Nucleus accumbens (tissue), 56 donors: ENCODE data around the gene SLC35B3.
"Not testable (repeated sequence)": the region's sequence is repeated elsewhere in the genome, so short reads cannot be mapped to it uniquely, and the experiment has no call there.

Experiments used
- DNase-seq, 56 donors: peaks; one replicate each; lab custom pipeline; 2025; lab: John Stamatoyannopoulos, UW

The SLC35B3 gene

GRCh38 chr6:8415913-8416312, 19.4 kb downstream of the SLC35B3 start:
- no peak for DNase-seq

- DNase-seq, result no peak
These were observed 20.1 kb downstream of the SLC35B3 start for GRCh38 chr6:8415280-8415679.

- no peak for DNase-seq
These were observed 20.5 kb downstream of the SLC35B3 start for GRCh38 chr6:8414844-8415243.

DNA sequence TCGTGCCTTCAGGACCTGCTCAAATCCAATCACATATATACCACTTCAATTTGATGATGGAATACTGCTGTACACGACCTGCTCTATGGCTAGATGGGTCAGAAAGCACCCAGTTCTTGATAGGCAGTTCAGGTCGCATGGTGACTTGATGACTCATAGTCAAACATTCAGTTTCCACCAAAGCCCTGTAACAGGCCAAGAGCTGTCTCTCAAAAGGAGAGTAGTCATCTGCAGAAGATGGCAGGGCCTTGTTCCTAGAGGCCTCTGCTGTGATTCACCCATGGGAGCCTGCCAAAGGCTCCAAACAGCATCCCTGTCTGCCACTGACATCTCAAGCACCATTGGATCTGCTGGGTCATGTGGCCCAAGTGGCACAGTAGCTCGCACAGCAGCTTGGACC, 29.4 kb downstream of the SLC35B3 start:
- not testable (repeated sequence) for DNase-seq

- DNase-seq, result no peak
These were observed 32.8 kb downstream of the SLC35B3 start for GRCh38 chr6:8402546-8402945.

DNA sequence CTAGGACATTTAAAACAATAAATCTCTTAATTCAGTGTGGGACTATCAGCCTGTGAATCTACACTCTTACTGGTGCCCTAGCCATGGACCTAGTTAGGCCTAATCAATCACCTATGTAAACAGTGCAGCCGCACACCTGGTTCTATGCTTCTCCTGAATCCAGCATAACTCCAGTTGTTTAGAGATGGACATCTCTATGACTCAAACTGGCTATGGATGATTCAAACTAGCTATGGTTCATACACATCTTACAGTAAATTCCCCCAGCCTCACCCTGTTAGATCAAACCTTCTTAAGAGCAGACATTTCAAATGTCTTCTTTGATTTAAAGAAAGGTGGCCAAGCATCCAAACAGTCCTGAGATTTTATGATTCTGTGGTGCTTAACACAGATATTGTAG, 34.7 kb downstream of the SLC35B3 start:
- DNase-seq, result no peak

DNA sequence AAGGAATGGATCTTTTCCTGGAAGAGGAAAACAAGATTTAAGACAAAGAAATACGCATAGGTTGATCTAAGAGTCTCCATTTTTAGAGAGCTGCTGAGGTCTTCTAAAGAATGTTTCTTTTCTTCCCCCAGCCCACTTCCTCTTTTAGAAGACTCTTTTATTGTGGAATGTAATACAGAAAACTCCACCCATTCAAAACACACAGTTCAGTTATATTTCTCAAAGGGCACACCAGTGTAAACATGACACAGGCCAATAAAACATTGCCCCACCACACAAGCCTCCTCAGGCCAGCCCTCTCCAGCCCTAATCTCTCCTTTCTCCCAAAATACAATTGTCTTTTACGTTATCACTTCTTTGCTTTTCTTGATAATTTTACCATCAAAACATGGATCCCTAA, 42.8 kb downstream of the SLC35B3 start:
- no peak for DNase-seq

- DNase-seq, result no peak
These were observed 43.4 kb downstream of the SLC35B3 start for GRCh38 chr6:8391934-8392333.

DNA sequence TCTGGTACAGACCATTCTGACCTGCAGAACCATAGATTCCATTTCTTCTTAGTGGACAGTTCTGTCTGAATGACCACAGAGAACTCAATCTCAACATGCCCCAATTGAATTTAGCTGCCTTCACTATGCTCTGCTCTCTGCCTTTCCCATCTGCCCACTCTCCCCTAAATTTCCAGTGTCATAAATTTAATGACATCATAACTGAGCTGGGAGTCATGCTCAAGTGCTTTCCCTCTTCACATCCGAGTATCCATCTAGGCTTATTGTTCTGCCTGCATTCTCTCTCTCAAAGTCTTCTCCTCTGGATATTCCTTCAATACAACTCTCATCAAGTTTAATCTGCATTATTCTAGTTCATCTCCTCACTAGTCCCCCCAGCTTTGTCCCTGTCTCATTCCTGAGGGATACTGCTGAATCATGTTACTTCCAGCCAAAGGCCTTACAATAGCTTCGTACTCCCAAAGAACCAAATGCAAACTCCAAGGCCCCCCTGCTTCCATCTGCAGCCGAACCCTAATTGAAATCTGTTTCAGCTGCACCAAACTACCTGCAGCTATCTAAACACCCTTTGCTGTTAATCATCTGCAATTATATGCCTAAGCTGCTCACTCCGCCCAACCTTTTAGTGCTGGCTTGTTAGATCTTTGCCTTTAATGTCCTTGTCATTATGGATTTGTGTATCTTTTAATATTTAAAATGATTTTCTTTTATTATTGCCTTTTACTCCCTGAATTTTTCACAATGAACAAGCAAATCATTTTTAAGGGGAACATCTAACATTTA, 46.1 kb downstream of the SLC35B3 start:
- DNase-seq, result no peak

DNA sequence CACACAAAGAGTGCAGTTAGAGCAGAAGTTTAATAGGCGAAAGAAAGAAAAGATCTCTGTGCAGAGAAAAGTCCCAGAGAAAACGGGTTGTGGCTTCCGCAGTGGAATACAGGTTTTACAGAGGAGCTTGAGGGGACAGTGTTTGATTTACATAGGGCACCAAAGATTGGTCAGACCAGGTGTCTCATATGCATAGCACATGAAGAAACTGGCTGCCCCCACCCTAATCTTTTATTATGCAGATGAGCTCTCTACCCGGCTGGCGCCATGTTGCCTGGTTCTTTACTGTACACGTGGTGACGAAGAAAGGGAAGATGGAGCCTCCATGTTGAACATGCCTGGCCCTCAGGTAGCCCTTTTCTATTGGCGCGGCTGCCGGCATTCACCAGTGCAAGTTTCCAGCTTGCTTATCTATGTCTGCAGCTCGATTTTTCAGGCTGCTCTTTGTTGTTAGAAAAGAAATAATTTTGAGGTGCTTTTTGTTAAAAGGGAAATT, 47.4 kb downstream of the SLC35B3 start:
- DNase-seq, result no peak

DNA sequence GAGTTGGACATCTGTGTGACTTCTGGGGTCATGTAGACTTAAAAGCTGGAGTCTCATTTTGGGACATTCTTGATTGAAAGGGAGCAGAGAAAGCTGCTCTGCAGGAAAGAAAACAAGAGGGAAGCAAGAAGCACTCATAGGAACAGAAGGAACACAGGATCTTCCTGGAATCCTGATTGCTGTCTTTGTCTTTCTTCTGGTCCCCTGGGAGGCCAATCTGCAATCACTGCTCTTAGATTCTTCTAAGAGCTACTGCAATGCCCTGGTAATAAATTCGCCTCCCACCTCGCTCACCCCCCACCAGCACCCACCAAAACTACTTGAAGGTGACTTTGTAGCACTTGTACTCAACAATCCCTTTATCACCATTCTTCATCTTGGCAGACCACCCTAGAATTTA, 51.8 kb downstream of the SLC35B3 start:
- DNase-seq, result no peak

- no peak for DNase-seq
These were observed 52.9 kb downstream of the SLC35B3 start for GRCh38 chr6:8382434-8382833.

GRCh38 chr6:8375916-8376315, 59.4 kb downstream of the SLC35B3 start:
- DNase-seq, result no peak
